Breast epithelium (tissue), 4 donors: ENCODE data around the gene PTGES. TPM values are rescaled to one million over a fixed set of nuclear protein-coding genes. Genes with fewer than 3 reads are reported as not detected.
A peak's percentile ranks its signal among the peaks of the same experiment; 100 is the strongest.

Experiments used
- DNase-seq, 2 donors: peaks; one replicate each; pipeline ENCODE4 v3.0.0-alpha.2; 2019; ENCODE audit warnings: low spot score in 2 of 2
- H3K27ac ChIP-seq, 2 donors: fragments of 200-600 bp; sonication (generic) in 1 of 2; one replicate each; pipeline ENCODE4 v1.5.1; 2016 to 2019; ENCODE audit warnings: mild to moderate bottlenecking in 1 of 2
- H3K27me3 ChIP-seq, 2 donors: fragments of 200-600 bp; sonication (generic) in 1 of 2; one replicate each; pipeline versions ENCODE4 v1.5.1 to v1.6.0; 2017 to 2019; ENCODE audit warnings: control low read depth in 1 of 2, mild to moderate bottlenecking in 1 of 2
- H3K36me3 ChIP-seq: fragments of 200-600 bp; one replicate; pipeline ENCODE4 v1.5.1; 2019
- H3K4me1 ChIP-seq, 2 donors: fragments of 200-600 bp; sonication (generic); one replicate each; pipeline ENCODE4 v1.5.1; 2016 to 2019; ENCODE audit warnings: control low read depth in 1 of 2
- H3K4me3 ChIP-seq, 3 donors: fragments of 200-600 bp; sonication (generic); 1 replicate in 2 of 3; 2 replicates in 1 of 3; pipeline ENCODE4 v1.5.1; 2016 to 2019; ENCODE audit warnings: mild to moderate bottlenecking in 3 of 3, moderate library complexity in 2 of 3
- H3K9me3 ChIP-seq, 2 donors: fragments of 200-600 bp; sonication (generic) in 1 of 2; one replicate each; pipeline ENCODE4 v1.5.1; 2016 to 2019; ENCODE audit warnings: control low read depth in 1 of 2
- CTCF ChIP-seq, 3 donors: fragments of 450-650 bp; IDR thresholded peaks; one replicate each; pipeline ENCODE4 v1.5.1; 2016 to 2017; ENCODE audit warnings: antibody characterized with exemption in 3 of 3, mild to moderate bottlenecking in 3 of 3, moderate library complexity in 3 of 3
- POLR2A ChIP-seq: fragments of 450-650 bp; IDR thresholded peaks from one replicate; pipeline ENCODE4 v1.6.1; 2016; ENCODE audit warnings: antibody characterized with exemption, mild to moderate bottlenecking, moderate library complexity
- POLR2AphosphoS5 ChIP-seq, 3 donors: sonication (generic); formaldehyde crosslinking; IDR thresholded peaks; one replicate each; pipeline ENCODE4 v1.6.1; 2017; ENCODE audit warnings: antibody characterized with exemption in 3 of 3
- intact Hi-C: fragments of 100-400 bp; cut with DNase I; formaldehyde crosslinking; loops from one replicate; pipeline ENCODE4 v1.15.1; 2023; ENCODE audit warnings: low total_unique reads
- total RNA-seq, 3 donors: library from RNA; depleted of rRNA; stranded (reverse); fragments of >200 nt; gene quantifications; one replicate each; pipeline ENCODE4 v1.1.0, GENCODE V29; 2016

PTGES gene
- total RNA-seq, 3 donors from 2014 or later, result 21.8 to 36.7 (median 25.3) TPM

- Histone ChIP-seq H3K4me3 (no peak overlapping the region), H3K4me1 (peaks cover 3 to 7% of the 10 kb centered on the region in 2 donors), H3K27ac (no peak overlapping the region), H3K27me3 (no peaks in the 10 kb centered on the region), H3K36me3 (no peaks in the 10 kb centered on the region), H3K9me3 (no peaks in the 10 kb centered on the region)
- TF ChIP-seq POLR2AphosphoS5 (IDR thresholded peaks at IDR 0.05) (no peak), POLR2A (no peak), CTCF (IDR thresholded peaks at IDR 0.05) (no peak)
- DNase-seq, result no peak
- intact Hi-C loops, result no loop called here
Measured at GRCh38 chr9:129740666-129741464, 12.0 kb downstream of the PTGES start.

GRCh38 chr9:129740174-129740573 lies 12.7 kb downstream of the PTGES start:
- Histone ChIP-seq H3K27me3 (no peaks in the 10 kb centered on the region), H3K9me3 (no peaks in the 10 kb centered on the region), H3K4me1 (peaks cover 3 to 7% of the 10 kb centered on the region in 2 donors), H3K27ac (no peak overlapping the region), H3K4me3 (no peak overlapping the region), H3K36me3 (no peaks in the 10 kb centered on the region)
- TF ChIP-seq POLR2AphosphoS5 (IDR thresholded peaks at IDR 0.05) (no peak), POLR2A (no peak), CTCF (IDR thresholded peaks at IDR 0.05) (no peak)
- intact Hi-C loops, result no loop called here
- DNase-seq, result no peak

- H3K27ac ChIP-seq, result no peak overlapping the region
- intact Hi-C loops, result loop anchor here (5.0 kb wide), 1 partner anchor 43 kb away; no protein-coding TSS in a partner anchor
- H3K27me3 ChIP-seq, result no peaks in the 10 kb centered on the region
- no peak for DNase-seq
- H3K4me3 ChIP-seq, result no peak overlapping the region
- peaks cover 3 to 7% of the 10 kb centered on the region in 2 donors for H3K4me1 ChIP-seq
- H3K9me3 ChIP-seq, result no peaks in the 10 kb centered on the region
- no peak for TF ChIP-seq CTCF (IDR thresholded peaks at IDR 0.05)
- no peak for TF ChIP-seq POLR2A
- TF ChIP-seq POLR2AphosphoS5 (IDR thresholded peaks at IDR 0.05), result no peak
- no peaks in the 10 kb centered on the region for H3K36me3 ChIP-seq
Measured at GRCh38 chr9:129739432-129739831, 13.4 kb downstream of the PTGES start.

- Histone ChIP-seq H3K4me1 (peaks cover 0 to 3% of the 10 kb centered on the region in 2 donors), H3K27ac (peak overlapping the region; percentile 83 to 84), H3K36me3 (no peaks in the 10 kb centered on the region), H3K4me3 (peak overlapping the region; percentile 51 to 71 (median 61)), H3K27me3 (no peaks in the 10 kb centered on the region), H3K9me3 (no peaks in the 10 kb centered on the region)
- TF ChIP-seq POLR2A (no peak), POLR2AphosphoS5 (IDR thresholded peaks at IDR 0.05) (peak; percentile 60 to 65 (median 65)), CTCF (IDR thresholded peaks at IDR 0.05) (peak; percentile 98 to 99 (median 99))
- DNase-seq, result peak; percentile 76 to 91
- intact Hi-C loops, result loop anchor here (5.0 kb wide), 1 partner anchor 45 kb away; no protein-coding TSS in a partner anchor
Measured at GRCh38 chr9:129737479-129738274, 15.2 kb downstream of the PTGES start.
